GM19452 (cell line): ENCODE data around the gene NSD1.

Experiments used
- ATAC-seq: cut with Tn5 transposase; IDR thresholded peaks from one replicate; pipeline ENCODE4 v1.9.1; 2021; ENCODE audit not compliant: unreplicated experiment

NSD1 gene

GRCh38 chr5:177097016-177097985 is 36.3 kb upstream of the NSD1 start:
- ATAC-seq = no peak

- no peak for ATAC-seq
These were observed 35.5 kb upstream of the NSD1 start for GRCh38 chr5:177098120-177098469.

GRCh38 chr5:177098470-177099141 is 35.0 kb upstream of the NSD1 start:
- ATAC-seq = no peak

- ATAC-seq = no peak
These were observed 34.0 kb upstream of the NSD1 start for GRCh38 chr5:177099422-177100093.

- no peak for ATAC-seq
These were observed 32.9 kb upstream of the NSD1 start for GRCh38 chr5:177100714-177101121.

- ATAC-seq = no peak
These were observed 29.9 kb upstream of the NSD1 start for GRCh38 chr5:177103523-177104253.

- no peak for ATAC-seq
These were observed 27.7 kb upstream of the NSD1 start for GRCh38 chr5:177105691-177106476.

- ATAC-seq = no peak
These were observed 26.4 kb upstream of the NSD1 start for GRCh38 chr5:177107159-177107558.

GRCh38 chr5:177109810-177110209 is 23.8 kb upstream of the NSD1 start:
- no peak for ATAC-seq

- no peak for ATAC-seq
These were observed 21.7 kb upstream of the NSD1 start for GRCh38 chr5:177111720-177112394.

GRCh38 chr5:177112589-177113220 is 20.9 kb upstream of the NSD1 start:
- ATAC-seq = no peak

GRCh38 chr5:177113566-177114424 is 19.8 kb upstream of the NSD1 start:
- no peak for ATAC-seq

GRCh38 chr5:177116631-177117373 is 16.8 kb upstream of the NSD1 start:
- ATAC-seq = peak; percentile 59

- no peak for ATAC-seq
These were observed 16.0 kb upstream of the NSD1 start for GRCh38 chr5:177117441-177118045.

GRCh38 chr5:177122566-177122965 is 11.0 kb upstream of the NSD1 start:
- ATAC-seq = no peak

- no peak for ATAC-seq
These were observed 9.6 kb upstream of the NSD1 start for GRCh38 chr5:177123789-177124485.
